GM19324 (cell line): ENCODE results near the gene RBL2.
"Not testable (repeated sequence)": the region's sequence is repeated elsewhere in the genome, so short reads cannot be mapped to it uniquely, and the experiment has no call there.

Experiments
- ATAC-seq: cut with Tn5 transposase; IDR thresholded peaks from one replicate; pipeline ENCODE4 v1.9.1; 2021; ENCODE audit warnings: mild to moderate bottlenecking, moderate library complexity; ENCODE audit not compliant: unreplicated experiment, low FRiP score

RBL2 gene

DNA sequence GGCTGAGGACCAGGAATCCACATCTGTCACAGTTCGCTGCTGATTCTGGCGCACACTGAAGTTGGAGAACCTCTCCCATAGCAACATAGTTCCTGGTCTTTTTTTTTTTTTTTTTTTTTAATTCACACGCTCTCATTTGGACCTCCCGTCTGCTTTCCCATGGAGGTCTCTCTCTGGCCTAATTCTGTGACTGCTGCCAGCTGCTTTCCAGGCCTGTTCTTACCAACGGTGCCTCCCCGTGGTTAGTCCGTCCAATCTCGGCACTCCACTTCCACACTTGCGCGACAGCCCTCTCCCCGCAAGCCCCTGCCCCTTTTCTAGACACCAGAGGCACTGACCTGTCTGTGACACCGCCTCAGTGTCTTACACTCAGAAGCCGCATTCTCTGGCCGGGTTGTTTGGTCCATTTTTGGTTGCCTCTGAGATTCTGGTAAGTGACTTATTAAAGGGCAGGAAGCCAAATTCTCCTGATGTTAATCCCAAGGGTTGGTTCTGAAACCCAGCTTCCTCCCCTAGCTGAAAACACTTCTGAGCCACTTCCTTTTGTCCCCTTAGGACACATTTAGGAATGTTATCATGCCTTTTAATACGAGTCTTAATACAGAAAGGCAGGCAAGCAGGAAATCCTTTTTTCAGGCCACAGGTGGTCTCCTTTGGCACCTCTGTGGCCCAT is 69.9 kb downstream of the RBL2 start:
- ATAC-seq, result no peak

DNA sequence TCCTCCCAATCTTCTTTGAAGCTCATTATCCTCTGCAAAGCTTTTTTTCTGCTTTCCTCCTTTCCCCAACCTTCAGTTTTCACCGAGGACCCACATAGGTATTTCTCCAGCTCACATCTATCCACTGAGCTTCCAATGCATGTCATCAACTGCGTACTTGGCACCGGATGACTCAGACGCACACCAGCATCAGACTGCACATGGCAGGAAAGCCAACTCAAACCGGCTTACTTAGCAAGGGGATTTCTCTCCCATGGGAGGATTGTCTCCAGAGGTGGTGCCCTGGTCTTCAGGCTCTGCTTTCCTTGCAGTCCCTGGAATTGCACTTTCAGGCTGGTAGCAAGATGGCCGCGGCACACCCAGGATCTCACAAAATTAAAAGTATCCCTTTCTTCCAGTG is 70.4 kb downstream of the RBL2 start:
- ATAC-seq, result no peak

DNA sequence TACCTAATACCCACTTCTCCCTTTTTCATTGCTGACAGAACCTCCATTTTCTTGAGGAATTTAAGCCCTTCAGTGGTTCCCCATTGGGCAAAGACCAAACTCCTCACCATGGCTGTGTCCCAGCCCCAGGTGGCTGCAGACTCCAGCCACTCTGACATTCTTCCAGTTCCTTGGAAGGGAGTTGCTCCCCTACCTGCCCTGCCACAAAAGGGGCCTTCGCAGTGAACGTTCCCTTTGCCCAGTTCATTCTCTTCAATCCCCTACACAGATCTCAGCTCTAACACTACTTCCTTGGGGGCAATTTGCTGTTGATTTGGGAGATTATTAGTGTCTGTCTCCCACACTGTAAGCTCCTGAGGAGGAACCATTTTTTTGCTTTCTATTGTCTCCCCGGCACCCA is 72.0 kb downstream of the RBL2 start:
- ATAC-seq, result no peak

DNA sequence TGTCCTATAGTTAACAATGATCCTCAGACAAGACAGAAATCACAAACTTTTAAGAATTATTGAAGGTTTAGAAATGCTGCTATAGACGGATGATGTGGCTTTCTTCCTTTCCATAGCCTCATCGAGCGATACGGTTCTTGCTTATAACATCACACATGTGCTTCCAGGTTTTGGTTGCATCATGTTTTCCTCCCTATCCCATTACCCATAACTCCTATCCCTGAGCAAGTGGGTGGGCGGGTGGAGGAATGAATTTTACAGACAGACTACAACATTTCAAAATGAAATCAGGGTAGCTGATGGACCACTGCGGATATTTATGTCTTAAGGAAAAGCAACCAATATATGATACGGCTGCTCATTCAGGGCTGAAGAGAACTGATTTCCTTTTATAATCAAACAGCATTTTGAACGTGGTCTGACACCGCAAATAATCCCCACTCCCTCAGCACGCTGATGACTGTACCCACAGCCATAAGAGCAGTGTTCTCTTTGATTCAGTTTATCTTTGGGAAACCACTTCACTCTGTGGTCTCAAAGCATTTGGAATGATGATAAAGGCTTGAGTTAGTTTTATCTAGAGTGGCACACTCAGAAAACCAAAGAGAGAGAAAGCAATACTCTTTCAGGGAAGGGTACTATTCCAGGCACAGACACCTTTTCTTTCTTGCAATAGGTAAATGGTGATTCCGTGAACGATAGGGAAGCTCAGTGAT is 73.4 kb downstream of the RBL2 start:
- no peak for ATAC-seq

DNA sequence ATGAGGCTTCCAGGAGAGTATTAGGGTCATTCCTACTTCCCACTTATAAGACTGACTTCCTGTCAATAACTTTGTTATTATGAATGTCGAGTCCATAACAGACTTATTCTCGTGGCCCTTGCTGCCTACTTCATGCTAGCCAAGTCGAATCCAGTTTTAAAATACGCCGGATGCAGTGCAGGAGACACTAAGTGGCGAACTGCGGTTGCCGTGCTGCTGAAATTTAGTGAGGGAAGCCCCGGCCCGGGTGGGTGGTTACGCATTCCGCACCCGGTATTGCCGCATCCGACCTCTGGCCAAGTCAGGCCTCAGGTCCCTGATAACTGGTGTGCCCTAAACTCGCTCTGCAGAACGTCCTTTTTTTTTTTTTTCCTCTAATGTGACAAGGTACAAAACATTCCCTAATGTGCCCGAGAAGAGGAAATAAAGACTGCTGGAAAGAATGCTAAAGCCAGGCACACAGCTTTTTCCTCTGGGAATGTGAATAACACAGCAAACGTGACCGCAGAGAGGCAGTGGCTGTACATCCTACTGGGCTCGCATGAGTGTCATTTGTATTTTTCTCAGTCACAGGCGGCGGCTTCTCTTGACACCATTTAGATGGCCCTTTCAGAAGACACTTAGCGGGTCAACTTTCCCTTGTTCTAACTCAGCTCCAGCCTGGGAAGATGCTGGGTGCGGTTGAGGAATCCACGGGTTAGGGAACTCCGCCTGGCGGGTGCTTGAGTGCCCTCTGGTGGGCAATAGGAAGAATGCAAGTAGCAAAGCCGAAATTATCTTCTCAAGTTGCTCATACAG is 75.8 kb downstream of the RBL2 start:
- no peak for ATAC-seq

DNA sequence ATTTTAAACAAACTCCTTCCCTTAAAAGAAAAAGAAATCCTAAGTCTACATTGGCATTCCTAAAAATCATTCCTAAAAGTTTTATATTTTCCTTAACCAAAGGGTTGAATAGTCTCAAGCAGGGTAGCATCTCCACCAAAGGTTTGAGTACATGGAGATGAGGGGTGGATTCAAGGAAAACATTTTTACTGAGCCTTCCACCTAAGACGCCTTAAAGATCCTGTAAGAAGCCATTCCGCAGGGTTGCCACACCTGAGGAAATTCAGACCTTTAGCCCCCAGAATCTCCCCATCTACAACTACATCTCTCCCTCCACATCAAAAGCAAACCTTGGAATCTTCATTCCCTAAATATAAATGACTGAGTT is 76.4 kb downstream of the RBL2 start:
- no peak for ATAC-seq

DNA sequence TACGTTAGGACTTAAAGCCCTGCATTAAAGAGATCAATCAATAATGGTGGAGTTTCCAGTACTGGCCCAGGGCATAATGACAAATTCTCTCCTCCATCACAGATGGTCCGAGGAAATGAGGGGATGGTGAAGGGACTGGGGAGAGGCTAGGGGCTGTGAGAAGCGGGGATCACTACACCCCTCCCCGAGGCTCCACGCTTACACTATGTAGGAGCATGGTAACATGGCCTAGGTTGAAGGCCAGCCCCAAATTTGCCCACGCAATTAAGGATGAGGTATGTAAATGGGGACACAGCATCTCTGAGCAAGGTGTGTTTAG is 76.8 kb downstream of the RBL2 start:
- no peak for ATAC-seq

DNA sequence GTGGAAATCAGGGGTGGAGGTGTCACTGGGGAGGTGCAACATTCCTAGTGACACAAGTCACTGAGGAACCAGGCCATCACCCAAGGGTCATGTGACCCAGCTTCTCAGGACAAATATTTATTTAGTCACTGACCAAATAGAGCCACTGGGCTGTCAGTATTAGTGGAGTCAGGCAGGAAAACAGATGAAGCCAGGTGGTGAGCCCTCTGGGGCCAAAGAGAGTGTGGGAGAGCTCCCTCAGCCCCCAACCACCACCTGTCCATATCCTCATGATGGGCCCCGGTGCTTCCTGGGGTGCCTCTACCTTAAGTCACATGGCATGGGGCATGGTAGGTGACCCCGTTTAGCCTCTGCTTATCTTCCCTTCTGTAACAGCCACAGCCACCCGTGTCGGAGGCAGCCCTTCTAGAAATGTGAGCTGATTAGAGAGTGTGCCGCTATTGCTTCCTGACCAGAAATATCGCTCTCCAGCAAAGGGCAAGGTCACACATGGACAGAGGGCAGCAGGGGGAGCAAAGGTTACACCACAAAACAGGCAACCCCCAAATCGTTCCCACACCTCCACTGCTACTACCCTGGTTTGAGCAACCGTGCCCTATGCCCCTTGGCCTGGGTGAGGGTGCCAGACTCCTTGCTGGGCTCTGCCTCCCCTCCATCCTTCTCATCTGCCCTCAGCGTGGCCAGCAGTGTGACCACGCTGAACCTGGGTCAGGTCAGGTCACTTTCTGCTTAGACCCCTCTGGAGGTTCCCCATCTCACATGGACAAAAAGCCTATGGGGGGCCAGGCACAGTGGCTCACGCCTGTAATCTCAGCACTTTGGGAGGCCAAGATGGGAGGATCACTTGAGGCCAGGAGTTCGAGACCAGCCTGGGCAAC is 77.4 kb downstream of the RBL2 start:
- ATAC-seq, result no peak

DNA sequence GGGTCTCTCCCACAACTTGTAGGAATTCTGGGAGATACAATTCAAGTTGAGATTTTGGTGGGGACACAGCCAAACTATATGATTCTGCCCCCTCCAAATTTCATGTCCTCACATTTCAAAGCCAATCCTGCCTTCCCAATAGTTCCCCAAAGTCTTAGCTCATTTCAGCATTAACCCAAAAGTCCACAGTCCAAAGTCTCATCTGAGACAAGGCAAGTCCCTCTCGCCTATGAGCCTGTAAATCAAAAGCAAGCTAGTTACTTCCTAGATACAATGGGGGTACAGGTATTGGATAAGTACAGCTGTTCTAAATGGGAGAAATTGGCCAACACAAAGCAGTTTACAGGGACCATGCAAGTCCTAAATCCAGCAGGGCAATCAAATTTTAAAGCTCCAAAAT is 78.5 kb downstream of the RBL2 start:
- not testable (repeated sequence) for ATAC-seq

DNA sequence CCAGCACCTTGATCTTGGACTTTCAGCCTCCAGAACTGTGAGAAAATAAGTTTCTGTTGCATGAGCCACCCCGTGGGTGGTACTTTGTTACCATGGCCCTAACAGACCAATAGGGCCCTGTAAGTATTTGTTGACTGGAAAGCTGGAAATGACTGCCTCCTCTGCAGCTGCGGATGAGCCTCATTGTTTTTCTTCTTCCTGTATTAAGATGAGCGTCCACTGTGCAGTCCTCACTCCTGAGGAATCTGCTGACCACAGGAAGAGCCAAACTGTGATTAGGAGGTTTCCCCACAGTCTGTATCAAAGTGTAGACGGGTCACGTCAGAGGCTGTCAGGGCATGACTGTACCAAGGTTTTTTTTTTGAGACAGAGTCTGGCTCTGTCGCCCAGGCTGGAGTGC is 81.0 kb downstream of the RBL2 start:
- no peak for ATAC-seq

DNA sequence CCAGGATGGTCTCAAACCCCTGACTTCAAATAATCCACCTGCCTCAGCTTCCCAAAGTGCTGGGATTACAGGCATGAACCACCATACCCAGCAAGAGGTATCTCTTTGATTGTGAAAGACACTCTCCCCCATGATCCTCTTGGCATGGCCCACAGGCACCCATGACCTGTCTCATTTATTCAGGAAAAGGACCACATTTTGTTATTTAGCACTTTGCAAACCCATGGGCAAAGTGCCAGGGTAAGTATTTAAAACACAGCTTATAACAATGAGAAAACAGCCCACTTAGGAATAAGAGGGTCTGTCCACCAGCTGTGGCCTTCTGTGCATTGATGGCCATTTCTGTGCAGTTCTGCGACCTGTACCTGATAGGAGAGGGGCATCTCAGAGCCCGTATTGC is 81.5 kb downstream of the RBL2 start:
- no peak for ATAC-seq

DNA sequence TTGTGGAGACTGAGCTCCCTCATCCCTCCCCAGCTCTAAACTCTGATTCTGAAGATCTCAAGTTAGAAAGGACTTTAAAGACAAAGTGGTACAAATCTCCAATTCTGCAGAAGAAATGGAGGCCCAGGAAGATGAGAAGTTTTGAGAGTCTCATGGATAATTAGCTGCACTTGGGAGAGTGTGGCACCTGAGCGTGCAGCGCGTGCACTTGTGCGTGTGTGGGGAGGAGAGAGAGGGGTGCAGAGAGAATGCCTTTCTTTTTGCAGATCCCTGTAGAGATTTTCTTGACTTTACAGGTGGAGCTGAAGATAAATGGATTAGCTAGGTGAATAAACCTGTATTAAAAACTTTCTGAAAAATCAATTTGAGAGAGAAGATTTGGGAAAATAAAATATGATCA is 83.6 kb downstream of the RBL2 start:
- ATAC-seq, result no peak

DNA sequence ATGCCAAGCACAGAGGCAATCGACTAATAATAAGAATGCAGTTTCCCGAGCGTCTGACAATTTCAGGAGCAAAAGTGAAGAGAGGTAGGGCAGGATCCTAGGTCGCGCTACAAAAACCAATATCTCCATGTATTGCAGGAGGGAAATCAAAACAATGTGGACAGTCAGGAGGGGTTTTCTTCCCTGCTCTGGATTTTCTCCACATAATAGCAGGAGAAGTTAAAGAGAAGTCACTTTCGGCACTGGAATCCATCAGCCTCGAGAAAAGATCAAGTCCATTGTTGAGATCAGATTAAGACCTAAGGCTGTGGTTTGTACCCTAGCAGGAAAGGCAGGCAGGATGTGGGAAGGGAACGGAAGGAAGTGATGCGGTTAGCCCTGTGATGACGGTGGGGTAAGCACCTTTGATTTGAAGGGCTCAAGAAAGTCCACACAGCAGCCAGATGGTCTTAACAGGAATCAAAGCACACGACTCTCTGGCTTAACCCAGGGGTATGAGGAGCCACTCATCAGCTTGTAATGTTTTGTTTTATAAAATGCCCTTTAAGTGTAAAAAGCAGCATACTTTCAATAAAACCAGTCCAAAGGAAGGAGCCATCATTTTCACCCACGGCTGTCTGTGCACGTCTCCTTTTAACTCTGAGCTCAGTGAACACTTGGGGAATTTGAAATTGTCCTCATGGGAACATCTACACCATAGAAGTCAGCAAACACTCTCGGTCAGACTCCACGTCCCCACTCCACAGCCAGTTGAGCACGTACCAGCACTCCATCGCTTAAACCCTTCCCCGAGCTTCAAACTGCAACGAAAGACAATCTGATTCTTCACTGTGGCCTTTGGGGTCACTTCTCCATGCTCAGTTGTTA is 84.5 kb downstream of the RBL2 start:
- ATAC-seq, result peak; percentile 84

DNA sequence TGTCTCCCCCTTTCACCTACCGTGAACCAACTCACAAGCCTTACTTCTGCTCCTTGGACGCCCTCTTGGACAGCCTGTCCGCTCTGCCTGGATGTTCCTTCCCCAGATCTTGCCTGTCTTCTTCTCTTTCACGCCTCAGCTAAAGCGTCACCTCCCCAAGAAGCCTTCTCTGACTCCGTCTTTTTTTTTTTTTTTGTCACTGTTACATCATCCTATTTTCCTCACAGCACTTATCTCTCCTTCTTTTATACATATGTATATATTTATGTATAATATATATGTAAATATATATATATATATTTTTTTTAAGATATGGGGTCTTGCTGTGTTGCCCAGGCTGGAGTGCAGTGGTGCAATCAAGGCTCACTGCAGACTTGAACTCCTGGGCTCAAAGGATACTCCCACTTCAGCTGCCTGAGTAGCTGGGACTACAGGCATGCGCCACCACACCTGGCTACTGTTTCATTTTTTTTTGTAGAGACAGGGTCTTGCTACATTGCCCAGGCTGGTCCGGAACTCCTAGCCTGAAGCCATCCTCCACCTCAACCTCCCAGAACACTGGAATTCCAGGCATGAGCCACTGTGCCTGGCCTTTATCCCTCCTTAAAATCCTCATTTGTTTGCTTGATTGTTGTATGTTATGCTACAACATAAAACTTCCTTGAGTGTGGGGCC is 85.3 kb downstream of the RBL2 start:
- ATAC-seq, result no peak

DNA sequence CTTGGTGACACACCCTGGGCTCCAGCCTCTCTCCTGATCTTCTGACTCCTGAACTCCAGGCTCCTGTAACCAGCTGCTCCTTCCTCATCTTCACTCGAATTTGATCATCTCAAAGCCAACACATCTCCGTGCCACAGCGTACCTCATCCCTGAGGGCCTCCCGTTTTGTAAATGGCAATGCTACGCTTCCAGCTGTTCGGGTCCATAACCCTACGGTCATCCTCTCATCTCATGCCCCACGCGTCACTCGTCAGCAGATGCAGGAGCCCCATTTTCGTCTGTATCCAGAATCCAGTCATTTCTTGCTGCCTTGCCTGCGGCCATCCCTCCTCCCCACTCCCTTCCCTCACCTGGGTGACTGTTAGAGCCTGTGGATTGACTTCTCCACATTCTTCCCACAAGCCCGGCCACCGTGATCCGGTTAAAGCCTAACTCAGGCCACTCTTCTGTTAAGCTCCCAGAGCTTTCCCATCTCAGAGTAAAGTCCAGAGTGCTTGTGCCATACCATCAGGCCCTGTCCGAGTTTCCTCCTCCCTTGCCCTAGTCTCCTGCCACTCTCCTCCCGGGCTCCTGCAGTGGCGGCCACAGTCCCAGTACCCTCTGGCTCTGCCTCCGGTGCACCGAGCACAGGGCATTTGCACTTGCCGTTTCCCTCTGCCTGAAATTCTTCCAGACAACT is 89.0 kb downstream of the RBL2 start:
- ATAC-seq, result no peak

DNA sequence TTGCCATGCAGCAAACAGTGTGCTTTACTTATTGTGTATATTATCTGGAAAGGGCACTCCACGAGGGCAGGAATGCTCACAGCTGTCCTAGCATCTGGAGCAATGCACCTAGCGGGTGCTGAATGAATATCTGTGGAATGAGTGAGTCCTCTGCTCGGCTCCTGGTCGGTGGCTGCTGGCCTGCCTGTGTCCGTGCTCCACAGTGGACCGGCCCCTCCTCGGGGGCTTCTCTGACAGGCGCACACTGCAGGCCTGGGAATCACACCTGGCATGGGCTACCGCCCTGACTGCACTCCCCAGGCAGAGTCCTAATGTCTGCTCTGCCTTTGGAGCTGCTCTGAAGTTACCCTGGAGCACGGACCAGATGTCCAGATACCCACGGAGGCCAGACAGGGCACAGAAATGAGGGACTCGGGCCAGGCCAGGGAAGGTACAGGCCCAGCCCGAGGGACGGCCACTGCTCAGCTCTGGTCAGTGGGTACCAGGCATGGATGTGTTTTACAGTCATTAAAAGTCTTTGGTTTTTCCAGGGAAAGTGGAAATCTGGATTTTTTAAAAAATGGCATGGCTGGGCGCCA is 89.8 kb downstream of the RBL2 start:
- ATAC-seq, result no peak

DNA sequence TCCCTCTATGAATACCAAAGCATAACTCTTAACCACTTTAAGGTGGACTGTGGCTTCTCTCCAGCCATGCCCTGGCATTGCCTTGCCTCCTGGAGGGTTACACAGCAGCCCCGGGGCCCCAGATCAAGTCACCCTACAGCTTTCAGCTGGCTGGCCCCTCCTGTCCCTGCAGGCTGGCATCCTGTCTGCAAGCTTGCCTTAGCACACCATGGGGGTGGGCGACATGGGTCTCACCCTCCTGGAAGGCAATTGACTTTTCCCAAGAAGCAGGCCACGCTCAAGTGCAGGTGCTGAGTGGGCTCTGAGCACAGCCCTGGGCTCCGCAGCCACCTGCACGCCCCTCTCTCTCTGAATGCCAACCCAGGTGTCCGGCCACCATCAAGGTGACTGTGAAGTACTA is 94.5 kb downstream of the RBL2 start:
- no peak for ATAC-seq

DNA sequence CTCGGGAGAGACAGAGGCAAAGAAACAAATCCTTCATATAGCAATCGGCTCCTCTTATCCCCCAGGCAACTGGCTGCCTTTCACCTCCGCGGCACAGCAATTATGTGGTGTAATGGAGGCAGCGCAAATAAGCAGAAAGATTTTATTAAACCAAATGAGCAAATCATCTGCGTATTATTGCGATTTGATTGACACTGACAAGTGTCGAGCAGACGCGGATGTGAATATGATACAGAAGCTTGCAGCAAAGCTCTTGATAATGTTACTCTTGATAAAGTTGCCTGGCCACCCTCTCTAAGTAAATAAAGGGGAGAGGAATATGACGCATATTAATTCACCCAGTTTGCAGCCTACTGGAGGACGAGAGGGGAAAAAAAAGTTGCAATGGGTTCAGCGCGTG is 95.2 kb downstream of the RBL2 start:
- ATAC-seq, result no peak

DNA sequence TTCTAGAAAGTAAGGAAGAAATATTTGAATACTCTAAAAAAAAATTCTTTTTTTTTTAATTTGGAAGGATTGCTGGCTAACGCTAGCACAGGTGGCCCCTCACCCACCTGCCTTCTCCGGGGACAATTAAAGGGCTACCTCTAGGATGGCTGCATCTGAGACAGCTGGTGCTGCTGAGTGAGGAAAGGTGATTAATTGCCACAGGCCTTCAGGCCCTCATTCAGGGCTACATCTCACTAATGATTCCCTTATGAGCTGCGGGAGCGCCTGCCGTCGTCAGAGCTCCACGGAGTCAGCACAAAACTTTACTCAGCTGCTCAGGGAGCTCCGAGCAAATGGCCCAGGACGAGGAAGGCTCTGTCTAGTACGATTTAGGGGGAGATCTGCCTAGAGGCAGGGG is 95.8 kb downstream of the RBL2 start:
- no peak for ATAC-seq
